ENCODE measurements around the gene CD200R1. TPM values are rescaled to one million over a fixed set of nuclear protein-coding genes. Genes with fewer than 3 reads are reported as not detected.

The CD200R1 gene
- total RNA-seq, 2 donors from 2014 or later = 2.6 to 3.2 TPM

DNA sequence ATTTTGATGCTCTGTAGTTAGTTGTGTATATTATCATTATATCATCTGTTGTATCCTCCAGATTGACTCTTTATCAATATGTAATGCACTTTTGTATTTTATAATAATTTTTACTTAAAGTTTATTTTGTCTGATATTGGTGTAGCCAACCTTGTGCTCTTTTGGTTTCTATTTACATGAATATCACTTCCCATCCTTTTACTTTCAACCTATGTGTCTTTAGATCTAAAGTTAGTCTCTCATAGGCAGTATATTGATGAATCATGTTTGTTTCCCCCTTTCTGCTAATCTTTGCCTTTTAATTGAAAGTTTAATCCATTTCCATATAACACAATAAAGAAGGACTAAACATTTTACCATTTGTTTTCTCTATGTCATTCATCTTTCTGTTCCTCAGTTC is 100.2 kb downstream of the CD200R1 start:
- no peak overlapping the region for H3K27ac ChIP-seq
- TF ChIP-seq, protein P1, sequence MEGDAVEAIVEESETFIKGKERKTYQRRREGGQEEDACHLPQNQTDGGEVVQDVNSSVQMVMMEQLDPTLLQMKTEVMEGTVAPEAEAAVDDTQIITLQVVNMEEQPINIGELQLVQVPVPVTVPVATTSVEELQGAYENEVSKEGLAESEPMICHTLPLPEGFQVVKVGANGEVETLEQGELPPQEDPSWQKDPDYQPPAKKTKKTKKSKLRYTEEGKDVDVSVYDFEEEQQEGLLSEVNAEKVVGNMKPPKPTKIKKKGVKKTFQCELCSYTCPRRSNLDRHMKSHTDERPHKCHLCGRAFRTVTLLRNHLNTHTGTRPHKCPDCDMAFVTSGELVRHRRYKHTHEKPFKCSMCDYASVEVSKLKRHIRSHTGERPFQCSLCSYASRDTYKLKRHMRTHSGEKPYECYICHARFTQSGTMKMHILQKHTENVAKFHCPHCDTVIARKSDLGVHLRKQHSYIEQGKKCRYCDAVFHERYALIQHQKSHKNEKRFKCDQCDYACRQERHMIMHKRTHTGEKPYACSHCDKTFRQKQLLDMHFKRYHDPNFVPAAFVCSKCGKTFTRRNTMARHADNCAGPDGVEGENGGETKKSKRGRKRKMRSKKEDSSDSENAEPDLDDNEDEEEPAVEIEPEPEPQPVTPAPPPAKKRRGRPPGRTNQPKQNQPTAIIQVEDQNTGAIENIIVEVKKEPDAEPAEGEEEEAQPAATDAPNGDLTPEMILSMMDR (IDR thresholded peaks at IDR 0.05) = no peak
- no peaks in the 10 kb centered on the region for H3K4me1 ChIP-seq (ENCODE audit: control insufficient read depth in 1 of 2, low read depth in 2 of 2)
- ATAC-seq (ENCODE audit: insufficient number of reproducible peaks, low FRiP score, low read depth) (no peak), DNase-seq (ENCODE audit: low spot score) (no peak)
- no peaks in the 10 kb centered on the region for H3K36me3 ChIP-seq
- H3K9me3 ChIP-seq = peaks cover 9% of the 10 kb centered on the region
- no peak overlapping the region for H3K4me3 ChIP-seq
- no peaks in the 10 kb centered on the region for H3K27me3 ChIP-seq (replicated peaks; ENCODE audit: insufficient read depth)

DNA sequence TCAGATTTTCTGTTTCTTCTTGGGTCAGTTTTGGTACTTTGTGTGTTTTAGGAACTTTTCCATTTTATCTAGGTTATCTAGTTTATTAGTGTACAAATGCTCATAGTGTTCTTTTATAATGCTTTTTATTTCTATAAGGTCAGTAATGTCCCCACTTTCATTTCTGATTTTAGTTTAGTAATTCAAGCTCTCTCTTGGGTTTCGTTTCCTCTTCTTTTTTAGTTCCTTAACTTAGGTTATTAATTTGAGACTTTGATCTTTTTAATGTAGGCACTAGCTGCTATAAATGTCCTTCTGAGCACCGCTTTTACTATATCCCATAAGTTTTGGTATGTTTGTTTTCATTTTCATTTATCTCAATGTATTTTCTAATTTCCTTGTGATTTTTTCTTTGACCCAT is 101.3 kb downstream of the CD200R1 start:
- Histone ChIP-seq H3K27ac (no peak overlapping the region), H3K4me3 (no peak overlapping the region), H3K9me3 (peaks cover 9% of the 10 kb centered on the region), H3K4me1 (ENCODE audit: control insufficient read depth in 1 of 2, low read depth in 2 of 2) (no peaks in the 10 kb centered on the region), H3K27me3 (replicated peaks; ENCODE audit: insufficient read depth) (no peaks in the 10 kb centered on the region), H3K36me3 (no peaks in the 10 kb centered on the region)
- ATAC-seq (ENCODE audit: insufficient number of reproducible peaks, low FRiP score, low read depth) (no peak), DNase-seq (ENCODE audit: low spot score) (no peak)
- TF ChIP-seq, protein P1 (IDR thresholded peaks at IDR 0.05) = no peak

- ATAC-seq (ENCODE audit: insufficient number of reproducible peaks, low FRiP score, low read depth) (no peak), DNase-seq (ENCODE audit: low spot score) (no peak)
- TF ChIP-seq, protein P1 (IDR thresholded peaks at IDR 0.05) = no peak
Measured at GRCh38 chr3:112871735-112872134, 103.2 kb downstream of the CD200R1 start.

More at GRCh38 chr3:112871735-112872134, 103.2 kb downstream of the CD200R1 start:
- H3K4me1 ChIP-seq (ENCODE audit: control insufficient read depth in 1 of 2, low read depth in 2 of 2) = no peaks in the 10 kb centered on the region
- no peak overlapping the region for H3K4me3 ChIP-seq
- peaks cover 9% of the 10 kb centered on the region for H3K9me3 ChIP-seq
- no peaks in the 10 kb centered on the region for H3K36me3 ChIP-seq
- no peak overlapping the region for H3K27ac ChIP-seq
- H3K27me3 ChIP-seq (replicated peaks; ENCODE audit: insufficient read depth) = no peaks in the 10 kb centered on the region

Other genes with a start within 250 kb of the CD200R1 start
- not detected for gene CD200R1L, start 128.2 kb downstream of the CD200R1 start, total RNA-seq
- 10 to 100 TPM in 1 of 2 donors, 1 to 10 TPM in 1; 5.8 to 10.4 TPM for gene GTPBP8, start 15.9 kb upstream of the CD200R1 start, total RNA-seq
- 10 to 100 TPM; 23.4 to 33.4 TPM for gene BOC, start 236.5 kb upstream of the CD200R1 start, total RNA-seq

Measured in thoracic aorta (tissue), 2 donors.